Measurements from ENCODE around the gene SHISAL2A.

GRCh38 chr1:52668711-52669110 lies 35.7 kb downstream of the SHISAL2A start:
- TF ChIP-seq, protein P1, sequence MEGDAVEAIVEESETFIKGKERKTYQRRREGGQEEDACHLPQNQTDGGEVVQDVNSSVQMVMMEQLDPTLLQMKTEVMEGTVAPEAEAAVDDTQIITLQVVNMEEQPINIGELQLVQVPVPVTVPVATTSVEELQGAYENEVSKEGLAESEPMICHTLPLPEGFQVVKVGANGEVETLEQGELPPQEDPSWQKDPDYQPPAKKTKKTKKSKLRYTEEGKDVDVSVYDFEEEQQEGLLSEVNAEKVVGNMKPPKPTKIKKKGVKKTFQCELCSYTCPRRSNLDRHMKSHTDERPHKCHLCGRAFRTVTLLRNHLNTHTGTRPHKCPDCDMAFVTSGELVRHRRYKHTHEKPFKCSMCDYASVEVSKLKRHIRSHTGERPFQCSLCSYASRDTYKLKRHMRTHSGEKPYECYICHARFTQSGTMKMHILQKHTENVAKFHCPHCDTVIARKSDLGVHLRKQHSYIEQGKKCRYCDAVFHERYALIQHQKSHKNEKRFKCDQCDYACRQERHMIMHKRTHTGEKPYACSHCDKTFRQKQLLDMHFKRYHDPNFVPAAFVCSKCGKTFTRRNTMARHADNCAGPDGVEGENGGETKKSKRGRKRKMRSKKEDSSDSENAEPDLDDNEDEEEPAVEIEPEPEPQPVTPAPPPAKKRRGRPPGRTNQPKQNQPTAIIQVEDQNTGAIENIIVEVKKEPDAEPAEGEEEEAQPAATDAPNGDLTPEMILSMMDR (IDR thresholded peaks at IDR 0.05; ENCODE audit: low read depth, low read length, poor library complexity, severe bottlenecking), result no peak
- TF ChIP-seq EZH2phosphoT487 (IDR thresholded peaks at IDR 0.05; ENCODE audit: borderline replicate concordance, low read length), result no peak

Data from DOHH2 (cell line).